ENCODE results near the gene HMGCS2. TPM values are rescaled to one million over a fixed set of nuclear protein-coding genes. Genes with fewer than 3 reads are reported as not detected.

The HMGCS2 gene
- total and polyA plus RNA-seq, 7 donors, result 0.10 to 55.2 (median 14.1) TPM

DNA sequence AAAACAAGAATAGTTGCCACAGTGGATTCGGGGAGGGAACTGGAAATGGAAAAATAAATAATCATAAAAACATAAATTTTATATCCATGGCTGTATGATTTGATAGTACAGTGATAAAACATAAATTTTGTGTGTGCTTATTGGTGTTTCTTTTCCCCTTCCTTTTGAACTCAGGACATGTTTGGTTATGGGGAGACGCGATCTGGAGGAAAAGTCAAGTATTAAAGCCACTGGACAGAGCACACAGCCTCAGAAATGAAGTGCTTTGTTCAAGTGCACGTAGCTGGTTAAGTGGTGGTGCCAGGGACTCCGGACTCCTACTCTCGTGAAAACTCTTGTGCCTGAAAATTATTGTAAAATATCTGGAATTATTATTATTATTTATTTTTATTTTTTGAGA lies 9.7 kb upstream of the HMGCS2 start:
- intact Hi-C loops (cut with DNase I), result no loop called here
- 94 to 96% (median 96%) methylated on average over 6 of the region's 6 CpGs for WGBS, 3 donors

GRCh38 chr1:119774746-119775490 lies 6.2 kb upstream of the HMGCS2 start:
- intact Hi-C loops (cut with DNase I), result no loop called here
- Histone ChIP-seq H3K9me3 (no peaks in the 10 kb centered on the region), H3K27ac (no peak overlapping the region), H3K4me3 (no peak overlapping the region), H3K36me3 (ENCODE audit: insufficient read depth in 1 of 2, low read depth in 1 of 2) (no peaks in the 10 kb centered on the region), H3K27me3 (ENCODE audit: insufficient read depth in 3 of 3, low read length in 2 of 3) (no peaks in the 10 kb centered on the region), H3K4me1 (peaks cover 9% of the 10 kb centered on the region)
- ATAC-seq, result no peak
- 77 to 83% (median 80%) methylated on average over 7 of the region's 7 CpGs for WGBS, 3 donors
- no peak for DNase-seq
- TF ChIP-seq CTCF (IDR thresholded peaks at IDR 0.05), result no peak

More for the DNA sequence above, 9.7 kb upstream of the HMGCS2 start:
- Histone ChIP-seq H3K9me3 (no peaks in the 10 kb centered on the region), H3K36me3 (ENCODE audit: insufficient read depth in 1 of 2, low read depth in 1 of 2) (no peaks in the 10 kb centered on the region), H3K27me3 (ENCODE audit: insufficient read depth in 3 of 3, low read length in 2 of 3) (no peaks in the 10 kb centered on the region), H3K27ac (no peak overlapping the region), H3K4me1 (peaks cover 7% of the 10 kb centered on the region), H3K4me3 (no peak overlapping the region)
- no peak for TF ChIP-seq CTCF (IDR thresholded peaks at IDR 0.05)
- ATAC-seq (no peak), DNase-seq (no peak)

DNA sequence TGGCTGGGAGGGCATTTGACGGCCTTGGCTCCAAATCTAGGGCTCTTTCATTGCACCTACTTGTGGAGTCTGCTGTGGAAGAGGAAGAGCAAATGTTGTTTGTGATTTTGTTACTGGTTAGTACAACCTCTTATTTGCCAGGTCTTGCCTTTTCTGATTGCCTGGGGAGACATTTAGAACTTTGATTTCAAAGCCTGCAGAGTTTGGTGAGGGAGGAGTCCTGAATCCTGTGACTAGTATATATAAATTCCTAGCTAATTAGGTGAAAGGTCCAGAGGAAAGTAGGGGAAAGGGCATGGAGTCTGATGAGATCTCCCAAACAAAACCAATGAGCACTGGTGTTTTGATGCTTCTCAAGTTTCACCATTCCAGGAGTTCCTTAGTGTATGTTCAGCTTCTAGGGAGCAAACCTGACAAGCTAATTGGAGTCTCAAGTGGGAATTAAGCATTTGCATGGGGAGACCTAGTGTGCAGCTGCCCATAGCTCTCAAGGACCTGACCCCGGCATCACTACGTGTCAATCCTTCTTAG lies 5.1 kb upstream of the HMGCS2 start:
- whole genome bisulfite sequencing, 3 donors, result 29 to 42% (median 41%) methylated on average over 3 of the region's 3 CpGs
- no peak overlapping the region for H3K27ac ChIP-seq
- no peak overlapping the region for H3K4me3 ChIP-seq
- H3K27me3 ChIP-seq (ENCODE audit: insufficient read depth in 3 of 3, low read length in 2 of 3), result no peaks in the 10 kb centered on the region
- ATAC-seq, result peak; percentile 55 to 81 (median 65)
- intact Hi-C loops (cut with DNase I), result no loop called here
- no peaks in the 10 kb centered on the region for H3K36me3 ChIP-seq (ENCODE audit: insufficient read depth in 1 of 2, low read depth in 1 of 2)
- H3K4me1 ChIP-seq, result peaks cover 9% of the 10 kb centered on the region
- no peak for DNase-seq
- no peaks in the 10 kb centered on the region for H3K9me3 ChIP-seq
- TF ChIP-seq CTCF (IDR thresholded peaks at IDR 0.05), result no peak

GRCh38 chr1:119772298-119772697 lies 3.6 kb upstream of the HMGCS2 start:
- Histone ChIP-seq H3K36me3 (ENCODE audit: insufficient read depth in 1 of 2, low read depth in 1 of 2) (no peaks in the 10 kb centered on the region), H3K4me3 (no peak overlapping the region), H3K27me3 (ENCODE audit: insufficient read depth in 3 of 3, low read length in 2 of 3) (no peaks in the 10 kb centered on the region), H3K27ac (no peak overlapping the region), H3K9me3 (no peaks in the 10 kb centered on the region), H3K4me1 (peaks cover 9% of the 10 kb centered on the region)
- TF ChIP-seq CTCF (IDR thresholded peaks at IDR 0.05), result no peak
- WGBS, 3 donors, result 96 to 97% (median 97%) methylated on average over 2 of the region's 2 CpGs
- DNase-seq (no peak), ATAC-seq (no peak)
- intact Hi-C loops (cut with DNase I), result no loop called here

Data from psoas muscle (tissue), 8 donors.